Smooth muscle cell (in vitro differentiated cells): ENCODE measurements around the gene CD79B. TPM values are rescaled to one million over a fixed set of nuclear protein-coding genes. Genes with fewer than 3 reads are reported as not detected.
"Not testable (repeated sequence)": the region's sequence is repeated elsewhere in the genome, so short reads cannot be mapped to it uniquely, and the experiment has no call there.

Experiments used
- DNase-seq: peaks from one replicate; lab custom pipeline; 2025; ENCODE audit not compliant: unreplicated experiment; lab: John Stamatoyannopoulos, UW
- H2AFZ ChIP-seq: fragments of 200-600 bp; sonication (generic); 2 replicates; pipeline ENCODE4 v1.6.0; 2016; ENCODE audit warnings: antibody characterized with exemption, low read depth, mild to moderate bottlenecking
- H3F3A ChIP-seq: fragments of 200-600 bp; sonication (generic); 2 replicates; pipeline ENCODE4 v1.6.0; 2017; ENCODE audit warnings: antibody characterized with exemption, low read depth
- H3K27ac ChIP-seq: fragments of 200-600 bp; sonication (generic); 2 replicates; pipeline ENCODE4 v1.5.1; 2016; ENCODE audit warnings: low read depth, mild to moderate bottlenecking
- H3K27me3 ChIP-seq: fragments of 200-600 bp; sonication (generic); 2 replicates; pipeline ENCODE4 v1.6.1; 2016; ENCODE audit warnings: low read depth, mild to moderate bottlenecking
- H3K36me3 ChIP-seq: fragments of 200-600 bp; sonication (generic); 2 replicates; pipeline ENCODE4 v1.5.1; 2016; ENCODE audit warnings: low read depth
- H3K4me1 ChIP-seq: fragments of 200-600 bp; sonication (generic); 2 replicates; pipeline ENCODE4 v1.5.1; 2016; ENCODE audit warnings: low read depth
- H3K4me2 ChIP-seq: fragments of 200-600 bp; sonication (generic); 2 replicates; pipeline ENCODE4 v1.6.0; 2016; ENCODE audit warnings: mild to moderate bottlenecking
- H3K4me3 ChIP-seq: fragments of 200-600 bp; sonication (generic); 2 replicates; pipeline ENCODE4 v1.5.1; 2016; ENCODE audit warnings: mild to moderate bottlenecking
- H3K79me2 ChIP-seq: fragments of 200-600 bp; sonication (generic); 2 replicates; pipeline ENCODE4 v1.6.0; 2016; ENCODE audit warnings: low read depth, mild to moderate bottlenecking
- H3K9ac ChIP-seq: fragments of 200-600 bp; sonication (generic); 2 replicates; pipeline ENCODE4 v1.6.0; 2016; ENCODE audit warnings: low read depth
- H3K9me3 ChIP-seq: fragments of 200-600 bp; sonication (generic); replicated peaks from 2 replicates; pipeline ENCODE4 v1.5.1; 2016; ENCODE audit warnings: low read depth
- H4K20me1 ChIP-seq: fragments of 200-600 bp; sonication (generic); 2 replicates; pipeline ENCODE4 v1.6.0; 2016; ENCODE audit warnings: low read depth
- CTCF ChIP-seq: fragments of 200-600 bp; sonication (generic); IDR thresholded peaks from 2 replicates; pipeline ENCODE4 v1.5.1; 2017; ENCODE audit warnings: borderline replicate concordance, mild to moderate bottlenecking, antibody characterized with exemption; ENCODE audit not compliant: insufficient read depth, poor library complexity, severe bottlenecking
- WGBS: methylation state at CpG from one replicate; pipeline ENCODE4 v1.1.7; 2016; ENCODE audit warnings: low lambda C conversion rate; 5-methylcytosine and 5-hydroxymethylcytosine counted together
- polyA plus RNA-seq: library from polyadenylated mRNA; unstranded; fragments of >200 nt; fragmentation: Nextera tagmentation; extraction: Ambion mirVana; gene quantifications from 2 replicates; pipeline ENCODE4 v1.2.1, GENCODE V29; 2016
- total RNA-seq: library from RNA; depleted of rRNA; stranded (reverse); fragments of >200 nt; gene quantifications from 2 replicates; pipeline ENCODE4 v1.2.3, GENCODE V29; 2014

CD79B gene
- total and polyA plus RNA-seq, 2 experiments from 2014 or later = not detected

DNA sequence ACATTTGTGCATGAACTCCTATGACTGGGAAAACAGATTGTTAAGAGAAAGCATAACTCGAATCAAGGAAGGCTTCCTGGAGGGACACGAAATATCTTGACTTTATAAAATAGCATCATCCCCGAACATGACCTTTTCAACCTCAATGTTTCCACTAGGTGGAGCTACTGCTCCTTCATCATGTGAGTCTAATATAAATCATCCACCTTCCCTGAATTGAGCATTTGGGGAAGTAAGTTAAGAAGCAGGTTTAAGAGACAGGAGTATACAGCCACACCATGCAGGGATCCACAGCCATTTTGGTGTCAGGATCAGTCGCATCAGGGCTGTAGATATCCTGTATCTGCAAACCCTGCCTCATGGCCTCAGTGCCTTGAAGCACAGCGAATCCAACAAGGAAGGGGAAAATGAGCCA, 28.3 kb downstream of the CD79B start:
- not testable (repeated sequence) for H3K9me3 ChIP-seq, H3K4me2 ChIP-seq, H4K20me1 ChIP-seq, DNase-seq, H2AFZ ChIP-seq, H3K4me3 ChIP-seq, H3K4me1 ChIP-seq, H3K27me3 ChIP-seq, H3K27ac ChIP-seq, H3K79me2 ChIP-seq, H3F3A ChIP-seq, H3K9ac ChIP-seq, H3K36me3 ChIP-seq
- TF ChIP-seq CTCF = peak; percentile 48
- WGBS = 41% methylated on average over 5 of the region's 5 CpGs

DNA sequence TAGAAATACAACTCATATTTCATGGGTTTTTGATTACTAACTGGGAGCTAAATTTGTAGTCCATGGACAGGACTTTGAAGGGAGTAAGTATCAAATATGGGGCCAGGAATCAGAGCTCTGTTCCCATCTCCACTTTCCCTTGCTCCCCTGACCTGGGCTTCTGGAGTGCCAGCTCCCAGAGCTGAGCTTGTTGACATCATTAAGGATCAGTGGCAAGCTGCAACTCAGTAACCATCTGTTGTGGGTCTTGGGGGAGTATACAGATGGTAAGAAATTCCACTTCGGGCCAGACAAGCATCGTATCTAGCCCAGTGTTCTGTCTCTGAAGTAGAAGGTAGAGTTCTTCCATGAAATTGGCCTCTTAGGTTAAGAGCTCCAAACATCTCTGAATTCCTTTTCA, 30.2 kb downstream of the CD79B start:
- H3F3A ChIP-seq, H4K20me1 ChIP-seq, H3K4me2 ChIP-seq, H3K27ac ChIP-seq, H3K4me3 ChIP-seq, H3K4me1 ChIP-seq, H3K9ac ChIP-seq, DNase-seq, H3K9me3 ChIP-seq, H3K79me2 ChIP-seq, H2AFZ ChIP-seq, H3K27me3 ChIP-seq, H3K36me3 ChIP-seq: not testable (repeated sequence)
- WGBS = 82% methylated on average over 2 of the region's 2 CpGs

GRCh38 chr17:63898899-63899798, 33.0 kb downstream of the CD79B start:
- DNase-seq, H3K79me2 ChIP-seq, H3K4me1 ChIP-seq, H3K4me2 ChIP-seq, H3K9me3 ChIP-seq, H3K27ac ChIP-seq, H2AFZ ChIP-seq, H3K9ac ChIP-seq, H4K20me1 ChIP-seq, H3K36me3 ChIP-seq, H3K4me3 ChIP-seq, H3F3A ChIP-seq, H3K27me3 ChIP-seq: not testable (repeated sequence)
- WGBS = 86% methylated on average over 6 of the region's 6 CpGs

- H3K4me3 ChIP-seq = not testable (repeated sequence)
Observed at GRCh38 chr17:63896524-63897354, 35.4 kb downstream of the CD79B start, which contains the start of gene CSH1. Gene CSH1 (minus strand): TSS chr17:63896574. CDS start chr17:63896511, 63 bp downstream.

GRCh38 chr17:63894821-63895220, 37.3 kb downstream of the CD79B start:
- 92% methylated on average over 9 of the region's 10 CpGs for WGBS
- DNase-seq, H3F3A ChIP-seq, H3K36me3 ChIP-seq, H3K4me1 ChIP-seq, H3K4me3 ChIP-seq, H3K27ac ChIP-seq, H3K9me3 ChIP-seq, H2AFZ ChIP-seq, H3K9ac ChIP-seq, H3K27me3 ChIP-seq, H3K4me2 ChIP-seq, H4K20me1 ChIP-seq, H3K79me2 ChIP-seq: not testable (repeated sequence)

More at GRCh38 chr17:63896524-63897354, 35.4 kb downstream of the CD79B start, which contains the start of gene CSH1:
- not testable (repeated sequence) for H3K79me2 ChIP-seq, H3K4me1 ChIP-seq, H3K36me3 ChIP-seq, H3F3A ChIP-seq, H3K27ac ChIP-seq, H2AFZ ChIP-seq, DNase-seq, H3K9me3 ChIP-seq, H3K9ac ChIP-seq, H4K20me1 ChIP-seq, H3K27me3 ChIP-seq, H3K4me2 ChIP-seq
- 94% methylated on average over 7 of the region's 14 CpGs for WGBS

DNA sequence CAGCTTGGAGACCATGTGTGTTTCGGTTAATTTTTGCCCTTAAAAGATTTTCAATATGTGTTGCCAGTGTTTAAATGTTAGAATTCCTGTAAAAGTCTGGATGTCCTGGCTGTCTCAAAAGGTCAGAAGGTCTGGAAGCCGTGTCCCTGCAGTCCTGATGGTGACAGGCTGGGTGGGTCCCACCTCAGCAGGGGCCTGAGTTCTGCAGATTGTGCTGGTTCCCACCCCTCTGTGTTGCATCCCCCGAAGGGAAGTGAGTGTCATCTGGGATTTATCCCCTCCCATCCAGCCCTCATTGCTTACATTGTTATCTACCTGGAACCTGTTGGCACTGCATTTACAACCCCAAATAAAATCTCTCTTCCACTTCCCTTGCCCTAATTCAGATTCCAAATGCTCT, 38.1 kb downstream of the CD79B start:
- not testable (repeated sequence) for DNase-seq, H3K4me2 ChIP-seq, H3K36me3 ChIP-seq, H3K4me1 ChIP-seq, H3K79me2 ChIP-seq, H3F3A ChIP-seq, H2AFZ ChIP-seq, H3K27me3 ChIP-seq, H3K9me3 ChIP-seq, H3K27ac ChIP-seq, H4K20me1 ChIP-seq, H3K9ac ChIP-seq, H3K4me3 ChIP-seq
- WGBS = 79% methylated on average over 3 of the region's 3 CpGs
